Fibroblast of lung (primary cell): ENCODE results near the gene IMPDH1. TPM values are rescaled to one million over a fixed set of nuclear protein-coding genes. Genes with fewer than 3 reads are reported as not detected.

Experiments
- DNase-seq, 2 donors: peaks; one replicate each; pipeline versions ENCODE4 v3.0.0 to v3.0.0-alpha.2; 2010; ENCODE audit warnings: low read depth in 2 of 2
- H2AFZ ChIP-seq: 2 replicates; pipeline ENCODE4 v1.5.1; 2012; ENCODE audit warnings: low read length, control low read depth, inconsistent platforms
- H3K27ac ChIP-seq: 2 replicates; pipeline ENCODE4 v1.5.1; 2011; ENCODE audit warnings: low read length, control low read depth; ENCODE audit not compliant: insufficient read depth
- H3K27me3 ChIP-seq: 2 replicates; pipeline ENCODE4 v1.5.1; 2011; ENCODE audit warnings: mild to moderate bottlenecking, low read length; ENCODE audit not compliant: control insufficient read depth, insufficient read depth
- H3K36me3 ChIP-seq: 2 replicates; pipeline ENCODE4 v1.5.1; 2011; ENCODE audit warnings: low read length; ENCODE audit not compliant: control insufficient read depth, insufficient read depth
- H3K4me1 ChIP-seq: 2 replicates; pipeline ENCODE4 v1.5.1; 2011; ENCODE audit warnings: low read length; ENCODE audit not compliant: control insufficient read depth, insufficient read depth; ENCODE audit errors: extremely low read depth
- H3K4me2 ChIP-seq: 2 replicates; pipeline ENCODE4 v1.5.1; 2011; ENCODE audit warnings: low read length, control low read depth; ENCODE audit not compliant: insufficient read depth; ENCODE audit errors: extremely low read depth
- H3K4me3 ChIP-seq, 4 experiments: fragments of 200-600 bp in 1 of 4; sonication (generic) in 1 of 4; replicated peaks in 1 of 4; 2 replicates each; pipeline ENCODE4 v1.5.1; 2011 to 2016; ENCODE audit warnings: low read length in 4 of 4, low read depth in 3 of 4, mild to moderate bottlenecking in 3 of 4, control low read depth in 2 of 4, inconsistent platforms in 1 of 4, mixed read lengths in 1 of 4; ENCODE audit not compliant: insufficient read depth in 1 of 4; ENCODE audit errors: control extremely low read depth in 1 of 4
- H3K79me2 ChIP-seq: 2 replicates; pipeline ENCODE4 v1.5.1; 2012; ENCODE audit warnings: mild to moderate bottlenecking, low read length, inconsistent platforms; ENCODE audit not compliant: control insufficient read depth, insufficient read depth
- H3K9ac ChIP-seq: 2 replicates; pipeline ENCODE4 v1.5.1; 2011; ENCODE audit warnings: mild to moderate bottlenecking, low read length, control low read depth; ENCODE audit not compliant: insufficient read depth
- H3K9me3 ChIP-seq: 2 replicates; pipeline ENCODE4 v1.5.1; 2012; ENCODE audit warnings: low read depth, low read length; ENCODE audit not compliant: control insufficient read depth, insufficient read depth
- H4K20me1 ChIP-seq: 2 replicates; pipeline ENCODE4 v1.5.1; 2011; ENCODE audit warnings: low read length; ENCODE audit not compliant: control insufficient read depth, insufficient read depth; ENCODE audit errors: extremely low read depth
- EZH2 ChIP-seq: IDR thresholded peaks from 2 replicates; pipeline ENCODE4 v1.5.1; 2012; ENCODE audit warnings: low read length, control low read depth, mild to moderate bottlenecking; ENCODE audit errors: missing control alignments
- polyA plus RNA-seq, 2 donors: library from polyadenylated mRNA; depleted of rRNA in 1 of 2; stranded (reverse) in 1 of 2; unstranded in 1 of 2; fragments of >200 nt; gene quantifications; 2 replicates each; pipeline ENCODE4 v1.2.1, GENCODE V29; 2011 to 2012; ENCODE audit warnings: missing spikeins in 1 of 2
- total RNA-seq: library from RNA; depleted of rRNA; stranded (reverse); fragments of >200 nt; gene quantifications from 2 replicates; pipeline ENCODE4 v1.2.1, GENCODE V29; 2014
- TF ChIP-seq, protein P1 (sequence below), 2 donors: IDR thresholded peaks in 1 of 2; conservative IDR thresholded peaks in 1 of 2; 1 replicate in 1 of 2; 2 replicates in 1 of 2; pipeline ENCODE4 v1.5.1; 2011 to 2012; ENCODE audit warnings: low read length in 2 of 2, control low read depth in 1 of 2, inconsistent platforms in 1 of 2, low read depth in 1 of 2, mild to moderate bottlenecking in 1 of 2

IMPDH1 gene
- total and polyA plus RNA-seq, 2 donors (not counting 1 experiment from before 2014, with no cell fraction given): 30.2 to 56.5 TPM

DNA sequence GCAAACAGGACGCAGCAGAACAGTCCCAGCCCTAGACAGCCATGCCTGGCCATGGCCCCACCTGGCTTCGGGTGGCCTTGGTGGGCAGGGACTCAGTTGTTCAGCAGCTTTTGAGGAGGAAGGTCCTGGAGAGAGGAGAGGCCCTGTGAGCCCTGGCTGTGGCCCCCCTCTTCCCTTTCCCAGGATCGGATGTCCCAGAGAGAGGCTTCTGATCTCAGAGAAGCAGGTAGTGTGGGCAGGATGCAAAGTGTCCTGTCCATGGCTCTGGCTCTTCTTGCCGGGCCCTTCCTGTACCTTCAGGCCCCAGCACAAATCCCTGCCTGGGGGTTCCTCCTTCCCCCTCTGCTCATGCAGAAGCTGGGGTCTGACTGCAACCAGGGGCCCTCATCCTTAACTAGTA lies 49.8 kb downstream of the IMPDH1 start:
- H3K36me3 ChIP-seq: no peaks in the 10 kb centered on the region
- H3K4me2 ChIP-seq: no peak overlapping the region
- no peaks in the 10 kb centered on the region for H3K79me2 ChIP-seq
- H2AFZ ChIP-seq: no peak overlapping the region
- H4K20me1 ChIP-seq: no peaks in the 10 kb centered on the region
- no peaks in the 10 kb centered on the region for H3K9me3 ChIP-seq
- no peak overlapping the region for H3K9ac ChIP-seq
- no peaks in the 10 kb centered on the region for H3K4me1 ChIP-seq
- no peak overlapping the region for H3K27ac ChIP-seq
- peaks cover 35% of the 10 kb centered on the region for H3K27me3 ChIP-seq
- TF ChIP-seq, protein P1, sequence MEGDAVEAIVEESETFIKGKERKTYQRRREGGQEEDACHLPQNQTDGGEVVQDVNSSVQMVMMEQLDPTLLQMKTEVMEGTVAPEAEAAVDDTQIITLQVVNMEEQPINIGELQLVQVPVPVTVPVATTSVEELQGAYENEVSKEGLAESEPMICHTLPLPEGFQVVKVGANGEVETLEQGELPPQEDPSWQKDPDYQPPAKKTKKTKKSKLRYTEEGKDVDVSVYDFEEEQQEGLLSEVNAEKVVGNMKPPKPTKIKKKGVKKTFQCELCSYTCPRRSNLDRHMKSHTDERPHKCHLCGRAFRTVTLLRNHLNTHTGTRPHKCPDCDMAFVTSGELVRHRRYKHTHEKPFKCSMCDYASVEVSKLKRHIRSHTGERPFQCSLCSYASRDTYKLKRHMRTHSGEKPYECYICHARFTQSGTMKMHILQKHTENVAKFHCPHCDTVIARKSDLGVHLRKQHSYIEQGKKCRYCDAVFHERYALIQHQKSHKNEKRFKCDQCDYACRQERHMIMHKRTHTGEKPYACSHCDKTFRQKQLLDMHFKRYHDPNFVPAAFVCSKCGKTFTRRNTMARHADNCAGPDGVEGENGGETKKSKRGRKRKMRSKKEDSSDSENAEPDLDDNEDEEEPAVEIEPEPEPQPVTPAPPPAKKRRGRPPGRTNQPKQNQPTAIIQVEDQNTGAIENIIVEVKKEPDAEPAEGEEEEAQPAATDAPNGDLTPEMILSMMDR (conservative IDR thresholded peaks at IDR 0.05 in 1 of 2, IDR thresholded peaks at IDR 0.05 in 1 of 2; ENCODE audit: low read depth in 1 of 2, low read length in 2 of 2): no peak
- TF ChIP-seq EZH2: no peak
- DNase-seq: no peak
- H3K4me3 ChIP-seq: no peak overlapping the region

- Histone ChIP-seq H2AFZ (no peak overlapping the region), H3K79me2 (no peaks in the 10 kb centered on the region), H3K4me1 (no peaks in the 10 kb centered on the region), H3K36me3 (no peaks in the 10 kb centered on the region), H3K27ac (no peak overlapping the region), H3K27me3 (peaks cover 34% of the 10 kb centered on the region), H3K9me3 (no peaks in the 10 kb centered on the region), H3K4me2 (no peak overlapping the region), H3K9ac (no peak overlapping the region), H4K20me1 (no peaks in the 10 kb centered on the region), H3K4me3 (no peak overlapping the region)
- TF ChIP-seq, protein P1 (conservative IDR thresholded peaks at IDR 0.05 in 1 of 2, IDR thresholded peaks at IDR 0.05 in 1 of 2; ENCODE audit: low read depth in 1 of 2, low read length in 2 of 2): no peak
- TF ChIP-seq EZH2: no peak
- no peak for DNase-seq
Observed at GRCh38 chr7:128359336-128359735, 50.4 kb downstream of the IMPDH1 start.

GRCh38 chr7:128358233-128358632 lies 51.5 kb downstream of the IMPDH1 start:
- Histone ChIP-seq H3K4me1 (no peaks in the 10 kb centered on the region), H3K36me3 (no peaks in the 10 kb centered on the region), H4K20me1 (no peaks in the 10 kb centered on the region), H2AFZ (no peak overlapping the region), H3K79me2 (no peaks in the 10 kb centered on the region), H3K4me2 (no peak overlapping the region), H3K9me3 (no peaks in the 10 kb centered on the region), H3K4me3 (no peak overlapping the region), H3K9ac (no peak overlapping the region), H3K27ac (no peak overlapping the region), H3K27me3 (peaks cover 35% of the 10 kb centered on the region)
- no peak for DNase-seq
- TF ChIP-seq, protein P1 (conservative IDR thresholded peaks at IDR 0.05 in 1 of 2, IDR thresholded peaks at IDR 0.05 in 1 of 2; ENCODE audit: low read depth in 1 of 2, low read length in 2 of 2): no peak
- TF ChIP-seq EZH2: no peak
